Measurements from ENCODE around the gene UNC45B. TPM values are rescaled to one million over a fixed set of nuclear protein-coding genes. Genes with fewer than 3 reads are reported as not detected.

UNC45B gene
- total and polyA plus RNA-seq, 2 of the 4 experiments (the other 2 are of a cell fraction), result not detected

DNA sequence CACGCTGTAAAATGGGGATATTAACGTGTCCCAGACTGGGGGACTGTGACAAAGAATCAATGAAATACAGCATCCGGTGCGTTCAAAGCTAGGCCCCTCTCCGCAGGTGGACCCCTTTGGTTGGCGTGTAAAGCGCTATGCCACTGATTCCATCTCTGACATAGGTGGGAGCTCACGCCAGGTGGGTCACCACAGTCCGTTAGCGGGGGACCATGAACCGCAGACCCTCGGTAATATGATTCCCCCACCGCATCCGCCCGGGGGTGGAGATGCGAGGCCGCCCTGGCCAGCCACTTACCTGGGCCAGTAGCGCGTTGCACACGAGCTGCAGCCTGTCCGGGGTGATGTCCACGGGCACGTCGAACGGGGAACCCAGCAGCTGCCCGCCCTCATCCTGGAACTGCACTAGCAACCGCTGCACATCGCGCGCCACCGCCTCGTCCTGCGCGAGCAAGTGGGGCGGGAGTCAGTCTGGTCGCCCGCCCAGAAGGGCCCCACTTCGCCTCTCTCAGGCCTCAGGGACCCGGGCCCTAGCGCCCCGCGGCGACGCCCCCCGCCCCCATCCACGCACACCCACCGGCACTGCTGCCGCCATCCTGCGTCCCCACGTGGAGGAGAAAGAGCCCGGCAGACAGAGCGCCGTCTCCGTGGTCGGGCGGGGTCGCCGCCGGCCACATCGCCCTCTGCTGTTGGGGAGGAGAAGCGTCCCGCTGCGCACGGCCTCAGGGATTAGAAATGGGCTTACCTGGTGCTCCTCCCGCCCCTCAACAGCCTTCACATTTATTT is 5.7 kb upstream of the UNC45B start, which contains the start of gene NLE1:
NLE1 (minus strand) TSS at position 623 of the 786 bp plus-strand sequence; CDS start at position 595, 28 bp downstream.
- Histone ChIP-seq H3K36me3 (ENCODE audit: control insufficient read depth, insufficient read depth, low read length) (peaks cover 25% of the 10 kb centered on the region), H3K9ac (ENCODE audit: low read depth, low read length) (peak within 1 kb of the TSS; percentile 89), H3K4me3 (ENCODE audit: insufficient read depth, low read depth, low read length) (peak within 1 kb of the TSS; percentile 89), H3K56ac (ENCODE audit: extremely low read depth, insufficient read depth, low read length) (peak within 1 kb of the TSS; percentile 24), H4K20me1 (ENCODE audit: insufficient read depth, low read length) (no peaks in the 10 kb centered on the region), H3K4me2 (ENCODE audit: low read depth, low read length) (peak within 1 kb of the TSS; percentile 93), H2BK120ac (ENCODE audit: low read depth, low read length) (no peak within 1 kb of the TSS), H2BK20ac (ENCODE audit: low read depth, low read length) (no peak within 1 kb of the TSS), H4K91ac (ENCODE audit: insufficient read depth, low read depth, low read length) (peak within 1 kb of the TSS; percentile 80), H3K18ac (ENCODE audit: low read depth, low read length) (no peak within 1 kb of the TSS), H4K5ac (ENCODE audit: low read depth, low read length) (peak within 1 kb of the TSS; percentile 14), H3K27me3 (ENCODE audit: control insufficient read depth, insufficient read depth, low read length) (peaks cover 7% of the 10 kb centered on the region), H2AFZ (replicated peaks; ENCODE audit: low read length, poor library complexity) (peak within 1 kb of the TSS; percentile 94), H3K9me1 (ENCODE audit: insufficient read depth, low read length) (peaks cover 3% of the 10 kb centered on the region; the same call in 1 of the 2 replicates), H2AK5ac (ENCODE audit: low read depth, low read length) (peak within 1 kb of the TSS; percentile 91), H4K8ac (ENCODE audit: low read depth in 2 of 2, low read length in 2 of 2) (peak within 1 kb of the TSS; percentile 83 to 91; a peak in 3 of 4 replicates), H3K4ac (ENCODE audit: low read depth, low read length) (peak within 1 kb of the TSS; percentile 18), H3K9me3 (ENCODE audit: control insufficient read depth, insufficient read depth, low read length) (no peaks in the 10 kb centered on the region), H2BK15ac (ENCODE audit: low read depth, low read length) (no peak within 1 kb of the TSS), H3K4me1 (ENCODE audit: control insufficient read depth, insufficient read depth, low read length) (no peaks in the 10 kb centered on the region; the same call in 1 of the 2 replicates), H3K79me1 (ENCODE audit: low read depth in 1 of 2, low read length in 2 of 2) (peaks cover 14 to 20% of the 10 kb centered on the region in 2 experiments), H3K14ac (replicated peaks; ENCODE audit: low read depth, low read length) (peak within 1 kb of the TSS; percentile 48), H2BK5ac (ENCODE audit: low read depth, low read length, poor library complexity, severe bottlenecking) (peak within 1 kb of the TSS; percentile 6), H3K27ac (ENCODE audit: insufficient read depth, low read length) (peak within 1 kb of the TSS; percentile 43), H3K23ac (ENCODE audit: low read depth, low read length) (peak within 1 kb of the TSS; percentile 53; the same call in 1 of the 2 replicates), H2AK9ac (replicated peaks; ENCODE audit: low read depth, low read length, poor library complexity) (peak within 1 kb of the TSS; percentile 87)
- intact Hi-C loops (cut with micrococcal nuclease), result no loop called here
- ChIA-PET CTCF (interaction anchor here (0.6 to 1.2 kb wide), 3 partner anchors 12 to 262 kb away, joined by 3 to 4 read pairs (median 3); no protein-coding TSS in a partner anchor), POLR2A (ENCODE audit: unreplicated experiment) (no interaction called here)
- WGBS, 2 experiments (ENCODE audit: extremely low coverage in 2 of 2, insufficient read length in 1 of 2), result 1% methylated on average over 30 of the region's 65 CpGs; no CpG with 5 or more reads in 1 of the 2 experiments
- ATAC-seq (ENCODE audit: low read depth) (peak; percentile 99), DNase-seq (peak; percentile 74)
- in situ Hi-C loops (cut with MboI; ENCODE audit: low sequenced_read_pairs), result no loop called here
- no TSS peak for BruUV-seq (replicated peaks)
- dilution Hi-C loops (cut with HindIII; ENCODE audit: low sequenced_read_pairs, unreplicated experiment), result no loop called here
- no peak for TF ChIP-seq NFE2L2 (IDR thresholded peaks at IDR 0.05; ENCODE audit: low read depth, low read length)
- TF ChIP-seq BHLHE40 (IDR thresholded peaks at IDR 0.05; ENCODE audit: low read depth, low read length), result peak; percentile 35; the same call in 1 of the 2 replicates
- TF ChIP-seq, protein P1, sequence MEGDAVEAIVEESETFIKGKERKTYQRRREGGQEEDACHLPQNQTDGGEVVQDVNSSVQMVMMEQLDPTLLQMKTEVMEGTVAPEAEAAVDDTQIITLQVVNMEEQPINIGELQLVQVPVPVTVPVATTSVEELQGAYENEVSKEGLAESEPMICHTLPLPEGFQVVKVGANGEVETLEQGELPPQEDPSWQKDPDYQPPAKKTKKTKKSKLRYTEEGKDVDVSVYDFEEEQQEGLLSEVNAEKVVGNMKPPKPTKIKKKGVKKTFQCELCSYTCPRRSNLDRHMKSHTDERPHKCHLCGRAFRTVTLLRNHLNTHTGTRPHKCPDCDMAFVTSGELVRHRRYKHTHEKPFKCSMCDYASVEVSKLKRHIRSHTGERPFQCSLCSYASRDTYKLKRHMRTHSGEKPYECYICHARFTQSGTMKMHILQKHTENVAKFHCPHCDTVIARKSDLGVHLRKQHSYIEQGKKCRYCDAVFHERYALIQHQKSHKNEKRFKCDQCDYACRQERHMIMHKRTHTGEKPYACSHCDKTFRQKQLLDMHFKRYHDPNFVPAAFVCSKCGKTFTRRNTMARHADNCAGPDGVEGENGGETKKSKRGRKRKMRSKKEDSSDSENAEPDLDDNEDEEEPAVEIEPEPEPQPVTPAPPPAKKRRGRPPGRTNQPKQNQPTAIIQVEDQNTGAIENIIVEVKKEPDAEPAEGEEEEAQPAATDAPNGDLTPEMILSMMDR (conservative IDR thresholded peaks at IDR 0.05; ENCODE audit: low read depth, low read length), result peak; percentile 90
- no peak for TF ChIP-seq MAFK (IDR thresholded peaks at IDR 0.05; ENCODE audit: low read depth, low read length)
- peak; percentile 46 for TF ChIP-seq RAD21 (IDR thresholded peaks at IDR 0.05; ENCODE audit: low read length)
- no peak for TF ChIP-seq RFX5 (IDR thresholded peaks at IDR 0.05; ENCODE audit: low read depth, low read length)
- TF ChIP-seq CHD1 (IDR thresholded peaks at IDR 0.05; ENCODE audit: low read depth, low read length), result no peak
- TF ChIP-seq FOS (IDR thresholded peaks at IDR 0.05; ENCODE audit: low read depth, low read length), result no peak
- TF ChIP-seq RCOR1 (IDR thresholded peaks at IDR 0.05; ENCODE audit: insufficient replicate concordance, low read length), result no peak
- TF ChIP-seq, protein P2, sequence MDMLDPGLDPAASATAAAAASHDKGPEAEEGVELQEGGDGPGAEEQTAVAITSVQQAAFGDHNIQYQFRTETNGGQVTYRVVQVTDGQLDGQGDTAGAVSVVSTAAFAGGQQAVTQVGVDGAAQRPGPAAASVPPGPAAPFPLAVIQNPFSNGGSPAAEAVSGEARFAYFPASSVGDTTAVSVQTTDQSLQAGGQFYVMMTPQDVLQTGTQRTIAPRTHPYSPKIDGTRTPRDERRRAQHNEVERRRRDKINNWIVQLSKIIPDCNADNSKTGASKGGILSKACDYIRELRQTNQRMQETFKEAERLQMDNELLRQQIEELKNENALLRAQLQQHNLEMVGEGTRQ (IDR thresholded peaks at IDR 0.05; ENCODE audit: low read depth, low read length), result peak; percentile 70
- TF ChIP-seq, protein P3, sequence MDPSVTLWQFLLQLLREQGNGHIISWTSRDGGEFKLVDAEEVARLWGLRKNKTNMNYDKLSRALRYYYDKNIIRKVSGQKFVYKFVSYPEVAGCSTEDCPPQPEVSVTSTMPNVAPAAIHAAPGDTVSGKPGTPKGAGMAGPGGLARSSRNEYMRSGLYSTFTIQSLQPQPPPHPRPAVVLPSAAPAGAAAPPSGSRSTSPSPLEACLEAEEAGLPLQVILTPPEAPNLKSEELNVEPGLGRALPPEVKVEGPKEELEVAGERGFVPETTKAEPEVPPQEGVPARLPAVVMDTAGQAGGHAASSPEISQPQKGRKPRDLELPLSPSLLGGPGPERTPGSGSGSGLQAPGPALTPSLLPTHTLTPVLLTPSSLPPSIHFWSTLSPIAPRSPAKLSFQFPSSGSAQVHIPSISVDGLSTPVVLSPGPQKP (IDR thresholded peaks at IDR 0.05; ENCODE audit: borderline replicate concordance, low read depth, low read length), result no peak
- no peak for TF ChIP-seq CEBPB (IDR thresholded peaks at IDR 0.05; ENCODE audit: low read depth, low read length)
- TF ChIP-seq POLR2A (IDR thresholded peaks at IDR 0.05; ENCODE audit: low read depth, low read length), result peak; percentile 40; the same call in 1 of the 2 replicates
- peak; percentile 38 for TF ChIP-seq SMC3 (IDR thresholded peaks at IDR 0.05; ENCODE audit: low read depth, low read length)

All from IMR-90 (cell line).